Activated naive CD4-positive, alpha-beta T cell treated with anti-CD3 and anti-CD28 coated beads, Interleukin-2, amount 50 U/mL, for 24 hours (primary cell): Measurements from ENCODE around the gene PPP1R16B.

ENCODE experiments used
- H3K27ac Mint-ChIP-seq: one replicate; pipeline ENCODE4 v1.8.0; 2021; ENCODE audit warnings: mild to moderate bottlenecking, mixed read lengths
- H3K27me3 Mint-ChIP-seq: one replicate; pipeline ENCODE4 v1.8.0; 2021; ENCODE audit warnings: mixed read lengths
- H3K36me3 Mint-ChIP-seq: one replicate; pipeline ENCODE4 v1.8.0; 2021; ENCODE audit warnings: mixed read lengths
- H3K4me1 Mint-ChIP-seq: one replicate; pipeline ENCODE4 v1.8.0; 2021; ENCODE audit warnings: mixed read lengths
- H3K4me3 Mint-ChIP-seq: one replicate; pipeline ENCODE4 v1.8.0; 2021; ENCODE audit warnings: mild to moderate bottlenecking, mixed read lengths
- H3K9me3 Mint-ChIP-seq: one replicate; pipeline ENCODE4 v1.8.0; 2021; ENCODE audit warnings: mixed read lengths

Gene PPP1R16B

DNA sequence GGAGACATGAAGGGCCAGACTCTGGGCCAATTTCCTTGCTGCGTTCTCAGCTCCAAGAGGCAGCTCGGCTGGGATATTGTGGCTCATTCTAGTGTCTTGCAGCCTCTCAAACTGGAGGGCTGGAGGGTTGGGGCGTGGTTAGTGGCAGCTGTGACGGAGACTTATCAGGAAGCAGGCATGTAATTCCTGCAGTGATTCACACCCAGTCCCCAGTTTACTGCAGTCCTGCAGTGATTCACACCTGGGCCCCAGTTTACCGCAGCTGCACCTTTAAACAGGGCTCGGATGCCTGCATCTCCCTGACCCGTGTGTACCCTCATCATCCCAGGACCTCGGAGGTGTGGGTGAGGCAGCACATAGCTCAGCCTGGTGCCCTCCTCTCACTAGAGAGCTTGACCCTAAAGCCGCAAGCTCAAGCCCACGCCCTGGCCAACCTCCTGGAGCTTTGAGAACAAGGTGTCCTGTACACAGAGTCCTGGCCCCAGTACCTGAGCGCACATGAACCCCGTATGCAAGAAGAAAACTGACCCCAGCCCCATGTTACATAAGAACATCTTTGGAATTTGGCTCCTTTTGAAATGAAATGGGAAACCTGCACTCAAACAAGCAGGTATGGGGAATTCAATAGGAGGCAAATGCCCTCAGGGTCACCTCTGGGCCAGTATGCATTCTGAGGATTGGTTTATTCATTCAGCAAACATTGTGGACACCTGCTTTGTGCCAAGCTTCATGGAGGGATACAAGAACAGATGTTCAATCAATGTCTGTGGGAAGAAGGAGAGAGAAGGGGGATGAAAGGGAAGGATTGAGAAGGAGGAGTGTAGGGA, 65.4 kb downstream of the PPP1R16B start:
- Mint-ChIP-seq H3K27ac (peak overlapping the region; percentile 59), H3K27me3 (no peaks in the 10 kb centered on the region), H3K4me1 (peaks cover 77% of the 10 kb centered on the region), H3K36me3 (peaks cover 14% of the 10 kb centered on the region), H3K4me3 (peak overlapping the region; percentile 63), H3K9me3 (no peaks in the 10 kb centered on the region)

DNA sequence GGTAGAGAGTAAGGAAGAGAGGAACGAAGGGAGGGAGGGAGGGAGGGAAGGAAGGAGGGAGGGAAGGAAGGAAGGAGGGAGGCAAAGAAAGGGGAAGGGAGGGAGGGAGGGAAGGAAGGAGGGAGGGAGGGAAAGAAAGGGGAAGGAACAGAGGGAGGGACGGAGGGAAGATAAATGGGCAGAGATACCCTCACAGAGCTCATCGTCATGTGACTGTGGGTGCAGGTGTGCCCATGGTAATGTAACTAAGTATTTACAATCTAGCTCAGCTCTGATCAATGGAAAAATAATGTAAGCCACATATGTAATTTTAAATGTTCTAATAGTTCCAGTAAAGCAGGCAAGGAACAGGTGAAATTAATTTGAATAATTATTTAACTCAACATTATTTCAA, 66.1 kb downstream of the PPP1R16B start:
- peaks cover 14% of the 10 kb centered on the region for H3K36me3 Mint-ChIP-seq
- peak overlapping the region; percentile 63 for H3K4me3 Mint-ChIP-seq
- H3K4me1 Mint-ChIP-seq: peaks cover 81% of the 10 kb centered on the region
- no peaks in the 10 kb centered on the region for H3K9me3 Mint-ChIP-seq
- no peak overlapping the region for H3K27ac Mint-ChIP-seq
- H3K27me3 Mint-ChIP-seq: no peaks in the 10 kb centered on the region

DNA sequence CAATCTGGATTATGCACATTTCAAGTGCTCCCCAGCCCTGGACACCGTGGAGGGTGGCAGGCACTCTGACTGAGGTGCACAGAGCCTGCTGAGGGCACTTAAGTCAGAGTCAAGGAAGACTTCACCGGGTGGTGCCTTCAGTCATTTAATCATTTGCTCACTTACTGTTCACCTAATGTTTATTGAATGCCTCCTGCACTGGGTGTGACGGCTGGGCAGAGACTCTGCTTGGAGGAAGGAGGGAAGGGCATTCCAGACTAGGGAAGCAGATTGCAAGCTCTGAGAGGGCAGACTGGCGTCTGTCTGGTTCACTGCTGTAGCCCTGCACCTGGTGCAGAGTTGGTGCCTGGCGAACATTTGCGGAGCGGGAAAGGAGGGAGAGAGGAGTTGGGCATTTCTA, 66.5 kb downstream of the PPP1R16B start:
- Mint-ChIP-seq H3K27me3 (no peaks in the 10 kb centered on the region), H3K4me3 (peak overlapping the region; percentile 80), H3K9me3 (no peaks in the 10 kb centered on the region), H3K36me3 (peaks cover 12% of the 10 kb centered on the region), H3K4me1 (peaks cover 80% of the 10 kb centered on the region), H3K27ac (peak overlapping the region; percentile 99)

DNA sequence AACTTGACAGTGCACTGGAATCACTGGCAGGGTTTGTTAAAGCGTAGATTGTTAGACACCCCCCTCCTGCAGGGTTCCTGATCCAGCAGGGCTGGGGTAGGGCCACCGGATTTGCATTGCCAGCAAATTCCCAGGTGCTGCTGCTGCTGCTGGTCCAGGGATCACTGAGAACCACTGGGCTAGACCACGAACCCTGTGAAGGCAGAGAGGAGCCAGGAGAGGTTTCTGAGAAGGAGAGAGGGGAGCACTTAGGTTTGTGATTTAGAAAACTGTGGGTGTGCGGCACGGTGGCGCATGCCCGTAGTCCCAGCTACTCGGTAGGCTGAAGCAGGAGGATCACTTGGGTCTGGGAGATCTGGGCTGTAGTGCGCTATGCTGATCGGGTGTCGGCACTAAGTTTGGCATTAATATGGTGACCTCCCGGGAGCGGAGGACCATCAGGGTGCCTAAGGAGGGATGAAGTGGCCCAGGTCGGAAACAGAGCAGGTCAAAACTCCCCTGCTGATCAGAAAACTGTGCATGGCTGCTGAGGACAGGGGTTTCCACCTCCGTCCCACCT, 67.1 kb downstream of the PPP1R16B start:
- Mint-ChIP-seq H3K4me1 (peaks cover 83% of the 10 kb centered on the region), H3K27me3 (no peaks in the 10 kb centered on the region), H3K36me3 (peaks cover 12% of the 10 kb centered on the region), H3K4me3 (peak overlapping the region; percentile 80), H3K27ac (peak overlapping the region; percentile 99), H3K9me3 (no peaks in the 10 kb centered on the region)

DNA sequence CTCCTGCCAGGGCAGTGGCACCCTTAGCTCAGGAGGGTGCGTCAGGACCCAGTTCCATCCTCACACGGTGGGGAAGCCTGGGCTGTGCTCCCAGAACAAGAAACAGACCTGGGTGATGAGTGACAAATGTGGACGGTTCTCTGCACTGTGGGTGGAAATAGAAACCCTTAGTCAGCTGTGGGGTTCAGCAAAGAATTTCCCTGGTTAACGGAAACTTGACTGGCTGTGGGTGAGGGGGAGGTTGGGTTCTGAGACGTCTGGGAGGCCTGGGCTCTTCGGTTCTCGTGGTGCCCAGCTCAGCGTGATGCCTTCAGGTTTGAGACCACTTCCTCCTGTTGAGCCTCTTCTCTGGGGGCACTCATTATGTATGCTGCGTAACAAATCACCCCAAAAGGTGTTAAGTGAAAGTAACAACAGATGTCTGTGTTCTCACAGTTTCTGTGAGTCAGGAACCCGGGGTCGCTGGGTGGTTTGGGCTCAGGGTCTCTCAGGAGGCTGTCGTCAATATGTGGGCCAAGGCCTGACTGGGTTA, 67.6 kb downstream of the PPP1R16B start:
- Mint-ChIP-seq H3K27me3 (no peaks in the 10 kb centered on the region), H3K4me3 (peak overlapping the region; percentile 80), H3K36me3 (peaks cover 9% of the 10 kb centered on the region), H3K4me1 (peaks cover 84% of the 10 kb centered on the region), H3K27ac (peak overlapping the region; percentile 99), H3K9me3 (no peaks in the 10 kb centered on the region)

DNA sequence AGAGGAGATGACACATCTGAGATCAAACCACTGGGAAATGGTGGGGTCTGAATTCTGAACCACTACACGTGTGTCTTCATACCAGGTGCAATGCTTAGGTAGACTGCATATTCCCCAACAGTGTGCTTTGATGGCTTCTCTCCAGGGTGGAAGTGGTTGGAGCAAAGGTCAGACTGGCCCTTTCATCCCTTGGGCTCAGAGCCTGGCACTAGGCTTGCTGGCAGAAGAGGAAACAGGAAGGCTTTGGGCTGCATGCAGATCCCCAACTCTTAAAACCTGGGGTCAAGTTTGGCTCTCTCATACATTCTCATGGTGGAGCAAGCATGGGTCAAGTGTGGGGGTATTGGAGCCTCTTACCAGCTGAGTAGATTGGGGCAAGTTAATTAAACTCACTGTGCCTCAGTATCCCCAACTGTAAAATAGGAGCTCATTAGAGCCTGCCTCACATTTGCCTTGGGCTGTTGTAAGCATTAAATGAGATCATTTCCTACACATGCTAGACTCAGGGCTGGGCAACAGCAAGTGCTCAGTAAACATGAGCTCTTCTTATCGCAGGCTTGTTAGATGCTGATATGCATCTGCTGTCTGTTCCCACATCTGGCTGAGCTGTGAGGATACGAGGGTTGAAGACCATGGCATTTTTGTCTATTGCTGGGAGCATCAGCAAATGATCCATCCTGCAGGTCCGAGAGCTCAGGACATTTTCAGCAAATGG, 69.1 kb downstream of the PPP1R16B start:
- no peaks in the 10 kb centered on the region for H3K9me3 Mint-ChIP-seq

DNA sequence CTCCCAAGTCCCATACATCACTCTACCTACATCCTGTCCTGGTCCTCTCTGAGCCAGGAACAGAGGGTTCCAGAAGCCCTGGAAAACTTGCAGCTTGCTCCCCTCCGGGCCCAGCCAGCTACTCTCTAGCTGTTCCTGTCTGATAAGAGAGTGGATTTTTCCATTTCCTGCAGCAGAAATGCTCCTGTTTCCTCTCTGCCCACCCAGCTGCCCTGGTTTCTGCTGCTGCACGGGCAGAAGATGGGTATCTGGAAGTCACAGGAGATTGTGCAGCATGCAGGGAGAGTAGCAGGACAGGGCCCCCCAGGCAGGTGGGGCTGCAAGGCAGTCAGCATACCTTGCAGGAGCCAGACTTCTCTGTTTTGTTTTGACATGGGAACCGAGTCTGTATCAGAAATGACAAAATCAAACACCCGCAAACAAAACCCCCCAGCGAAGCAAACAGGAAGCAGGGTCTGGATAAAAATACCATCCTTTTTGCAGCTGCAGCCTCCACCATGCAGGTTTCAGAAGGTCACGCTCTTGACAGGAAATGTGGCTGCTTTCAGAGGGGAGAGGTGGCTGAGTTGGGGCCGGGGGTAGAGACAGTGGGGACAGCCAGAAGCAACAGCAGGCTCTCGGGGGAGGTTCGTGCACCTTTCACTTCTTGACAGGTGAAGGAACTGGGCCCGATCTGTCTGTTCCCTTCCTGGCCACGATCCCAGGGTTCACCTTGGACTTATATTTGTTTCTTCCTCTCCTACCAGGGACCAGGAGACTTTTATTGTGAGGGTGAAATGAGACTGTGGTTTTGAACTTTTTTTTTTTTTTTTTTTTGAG, 69.9 kb downstream of the PPP1R16B start:
- Mint-ChIP-seq H3K36me3 (peaks cover 4% of the 10 kb centered on the region), H3K4me1 (peaks cover 85% of the 10 kb centered on the region)

More for the DNA sequence above, 69.1 kb downstream of the PPP1R16B start:
- Mint-ChIP-seq H3K4me1 (peaks cover 85% of the 10 kb centered on the region), H3K27ac (peak overlapping the region; percentile 99), H3K27me3 (no peaks in the 10 kb centered on the region), H3K36me3 (peaks cover 4% of the 10 kb centered on the region), H3K4me3 (peak overlapping the region; percentile 74)

DNA sequence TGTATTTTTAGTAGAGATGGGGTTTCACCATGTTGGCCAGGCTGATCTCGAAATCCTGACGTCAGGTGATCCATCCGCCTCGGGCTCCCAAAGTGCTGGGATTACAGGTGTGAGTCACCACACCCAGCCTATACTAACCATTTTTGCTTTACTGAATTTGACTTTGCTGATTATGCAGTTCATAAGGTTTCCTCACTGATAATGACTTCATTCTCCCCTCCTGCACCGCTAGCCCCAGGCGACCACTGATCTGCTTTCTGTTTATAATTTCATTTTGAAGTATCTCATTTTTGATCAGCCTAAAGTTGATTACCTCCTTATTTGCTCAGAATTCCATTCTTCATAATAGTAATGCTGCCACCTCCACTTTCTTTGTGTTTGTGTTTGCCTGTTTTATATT, 72.0 kb downstream of the PPP1R16B start:
- Mint-ChIP-seq H3K36me3 (peaks cover 5% of the 10 kb centered on the region), H3K27me3 (no peaks in the 10 kb centered on the region), H3K4me1 (peaks cover 76% of the 10 kb centered on the region), H3K4me3 (no peak overlapping the region), H3K27ac (no peak overlapping the region), H3K9me3 (no peaks in the 10 kb centered on the region)

More for the DNA sequence above, 69.9 kb downstream of the PPP1R16B start:
- Mint-ChIP-seq H3K4me3 (peak overlapping the region; percentile 74), H3K9me3 (no peaks in the 10 kb centered on the region), H3K27ac (peak overlapping the region; percentile 74), H3K27me3 (no peaks in the 10 kb centered on the region)

DNA sequence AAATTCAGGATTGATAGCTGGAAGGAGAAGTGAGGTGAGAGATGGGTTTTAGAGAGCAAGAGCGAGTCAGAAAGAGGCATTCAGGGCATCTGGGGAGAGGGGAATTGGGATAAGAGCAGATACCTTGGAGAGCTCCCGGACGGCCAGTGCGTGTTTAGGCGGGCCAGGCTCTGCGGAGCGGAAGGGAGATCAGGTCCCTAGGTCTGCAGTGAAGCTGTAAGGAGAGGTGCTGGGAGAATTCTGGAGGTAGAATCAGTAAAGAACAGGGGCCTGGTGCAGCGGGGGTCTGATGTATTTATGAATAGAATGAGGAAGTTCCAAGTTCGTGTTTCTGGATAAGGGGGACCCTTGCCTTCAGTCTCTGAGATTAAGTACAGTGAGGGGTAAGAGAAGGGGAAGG, 73.4 kb downstream of the PPP1R16B start:
- no peaks in the 10 kb centered on the region for H3K27me3 Mint-ChIP-seq
- H3K27ac Mint-ChIP-seq: peak overlapping the region; percentile 66
- no peaks in the 10 kb centered on the region for H3K9me3 Mint-ChIP-seq
- peaks cover 5% of the 10 kb centered on the region for H3K36me3 Mint-ChIP-seq
- no peak overlapping the region for H3K4me3 Mint-ChIP-seq
- H3K4me1 Mint-ChIP-seq: peaks cover 69% of the 10 kb centered on the region

DNA sequence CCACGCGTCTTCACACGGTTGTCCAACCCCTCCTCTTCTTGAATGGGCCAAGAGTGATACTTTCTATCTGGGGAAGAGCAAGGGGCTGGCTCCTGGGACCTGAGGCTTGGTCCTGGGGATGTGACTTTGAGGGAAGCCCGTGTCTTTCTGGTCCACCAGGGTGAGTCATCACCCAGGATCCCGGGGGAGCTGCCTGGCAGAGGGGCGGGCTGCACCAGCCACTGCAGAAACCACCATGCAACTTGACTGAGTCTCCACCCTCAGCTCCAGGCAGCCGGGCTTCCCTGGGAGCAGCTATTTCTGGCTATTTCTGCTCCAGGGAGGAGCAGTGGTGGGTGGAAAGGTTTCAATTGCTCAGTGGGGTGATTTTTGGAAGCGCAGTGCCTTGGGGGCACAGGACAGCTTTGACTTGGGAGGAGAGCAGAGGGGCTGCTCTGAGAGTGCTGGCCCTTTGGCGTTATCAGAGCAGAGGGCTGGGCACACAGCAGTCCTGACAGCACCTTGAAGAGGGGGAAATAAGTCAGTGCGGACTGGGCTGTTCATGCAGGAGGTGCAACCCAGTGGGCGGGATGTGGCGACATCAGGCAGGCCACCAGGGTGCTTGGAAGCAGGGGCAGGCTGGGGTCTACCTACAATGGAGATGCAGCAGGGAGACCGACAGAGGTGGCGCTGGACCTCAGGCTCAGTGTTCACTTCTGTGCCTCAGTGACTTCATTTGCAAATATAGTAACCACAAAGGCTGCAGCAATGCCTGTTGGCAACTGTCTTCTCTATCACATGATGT, 75.6 kb downstream of the PPP1R16B start:
- H3K4me1 Mint-ChIP-seq: peaks cover 46% of the 10 kb centered on the region
- peaks cover 5% of the 10 kb centered on the region for H3K36me3 Mint-ChIP-seq
- no peak overlapping the region for H3K27ac Mint-ChIP-seq
- no peaks in the 10 kb centered on the region for H3K27me3 Mint-ChIP-seq
- H3K4me3 Mint-ChIP-seq: no peak overlapping the region
- no peaks in the 10 kb centered on the region for H3K9me3 Mint-ChIP-seq

DNA sequence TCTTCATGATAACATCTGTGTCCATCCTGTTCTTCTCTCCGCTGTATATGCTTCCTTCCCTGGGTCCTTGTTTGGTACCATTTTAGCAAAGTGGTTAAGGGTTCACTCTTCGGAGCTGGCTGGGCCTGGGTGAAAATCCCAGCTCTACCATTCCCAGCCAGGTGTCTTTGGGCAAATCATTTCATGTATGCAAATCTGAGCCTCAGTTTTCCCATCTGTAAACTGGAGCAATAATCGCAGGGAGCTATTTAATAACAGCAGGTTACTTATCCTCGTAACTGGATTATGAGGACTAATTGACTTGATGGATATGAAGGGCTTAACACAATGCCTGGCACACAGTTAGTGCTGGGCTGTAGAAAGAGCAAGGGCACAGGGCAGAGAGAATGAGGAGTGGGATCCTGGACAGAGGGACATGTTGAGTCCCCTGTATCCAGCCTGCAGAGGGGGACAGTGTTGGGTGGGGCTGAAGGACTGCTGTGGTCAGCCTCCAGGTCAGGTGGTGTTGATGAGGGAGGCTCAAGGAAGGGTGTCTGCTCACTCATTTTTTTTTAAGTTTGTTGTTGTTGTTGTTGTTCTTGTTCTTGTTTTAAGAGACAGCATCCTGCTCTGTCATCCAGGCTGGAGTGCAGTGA, 76.4 kb downstream of the PPP1R16B start:
- H3K27ac Mint-ChIP-seq: peak overlapping the region; percentile 87
- no peaks in the 10 kb centered on the region for H3K9me3 Mint-ChIP-seq
- H3K36me3 Mint-ChIP-seq: peaks cover 5% of the 10 kb centered on the region
- H3K4me3 Mint-ChIP-seq: no peak overlapping the region
- H3K4me1 Mint-ChIP-seq: peaks cover 41% of the 10 kb centered on the region
- H3K27me3 Mint-ChIP-seq: no peaks in the 10 kb centered on the region

DNA sequence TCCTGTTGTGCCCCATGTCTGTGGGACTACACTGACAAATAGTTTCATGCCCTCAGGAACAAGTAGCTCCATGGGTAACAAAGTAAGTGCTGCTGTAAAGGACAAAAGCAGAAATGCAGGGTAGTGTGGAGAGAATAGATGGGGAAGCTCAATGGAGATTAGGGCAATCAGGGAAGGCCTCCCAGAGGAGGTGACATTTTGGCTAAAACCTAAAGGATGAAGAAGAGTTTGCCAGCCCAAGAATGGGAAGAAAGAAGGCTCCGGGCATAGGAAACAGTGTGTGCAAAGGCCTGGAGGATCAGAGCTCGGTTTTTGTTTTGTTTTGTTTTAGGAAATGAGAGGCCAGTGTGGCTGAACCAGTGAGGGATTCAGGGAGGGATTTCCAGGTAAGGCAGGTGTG, 77.1 kb downstream of the PPP1R16B start:
- H3K4me3 Mint-ChIP-seq: no peak overlapping the region

DNA sequence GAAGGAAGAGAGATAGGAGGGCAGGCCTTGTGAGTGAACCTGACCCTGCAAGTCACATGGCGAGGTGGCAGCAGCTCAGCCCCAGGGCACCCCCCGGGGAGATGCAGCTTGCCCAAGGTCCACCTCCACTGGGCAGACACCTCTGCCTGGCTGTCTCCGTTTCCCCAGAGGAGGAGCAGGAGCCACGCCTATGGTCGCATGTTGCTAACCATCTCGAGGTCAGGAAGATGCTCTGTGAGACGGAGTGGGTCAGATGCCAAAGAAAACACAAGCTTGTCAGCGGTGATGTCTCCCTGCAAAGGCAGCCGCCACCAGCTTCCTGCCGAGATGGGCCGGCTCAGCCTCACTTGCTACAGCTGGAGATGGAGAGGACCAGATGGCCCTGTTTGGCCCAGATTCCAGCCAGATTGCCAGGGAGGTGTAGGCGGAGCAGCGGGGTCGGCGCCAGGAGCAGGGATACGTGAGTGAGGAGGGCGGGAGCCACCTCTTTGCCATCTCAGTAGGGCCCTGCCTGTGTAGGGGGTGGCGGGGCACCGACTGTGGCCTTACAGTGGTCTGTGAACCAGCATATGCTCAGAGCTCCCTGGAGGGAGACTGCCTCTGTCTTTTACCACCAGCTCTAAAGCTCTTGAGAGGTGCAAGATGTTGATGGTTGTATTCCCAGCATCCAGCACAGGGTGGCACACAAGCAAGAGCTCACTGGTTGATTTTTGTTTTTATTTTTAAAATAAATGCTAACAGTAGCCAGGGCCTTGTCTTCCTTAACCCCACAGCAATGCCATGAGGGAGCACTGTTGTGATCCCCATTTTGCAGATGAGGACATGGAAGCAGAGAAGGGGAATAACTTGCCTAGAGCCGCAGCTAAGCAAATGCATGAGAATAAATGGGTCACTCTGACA, 77.8 kb downstream of the PPP1R16B start:
- no peaks in the 10 kb centered on the region for H3K9me3 Mint-ChIP-seq
- peaks cover 5% of the 10 kb centered on the region for H3K36me3 Mint-ChIP-seq
- peaks cover 29% of the 10 kb centered on the region for H3K4me1 Mint-ChIP-seq
- no peaks in the 10 kb centered on the region for H3K27me3 Mint-ChIP-seq
- H3K27ac Mint-ChIP-seq: no peak overlapping the region
- H3K4me3 Mint-ChIP-seq: no peak overlapping the region

More for the DNA sequence above, 77.1 kb downstream of the PPP1R16B start:
- Mint-ChIP-seq H3K4me1 (peaks cover 36% of the 10 kb centered on the region), H3K9me3 (no peaks in the 10 kb centered on the region), H3K27ac (peak overlapping the region; percentile 76), H3K36me3 (peaks cover 5% of the 10 kb centered on the region), H3K27me3 (no peaks in the 10 kb centered on the region)
